ENCODE measurements around the gene NOVA1.

The NOVA1 gene

GRCh38 chr14:26424537-26424936 lies 173.3 kb downstream of the NOVA1 start:
- no peak overlapping the region for H3K4me3 ChIP-seq (ENCODE audit: low read depth, low read length)
- no peak for TF ChIP-seq CTCF (IDR thresholded peaks at IDR 0.05; ENCODE audit: control insufficient read depth, extremely low read depth, insufficient read depth)
- no peak for DNase-seq (ENCODE audit: low read depth)

GRCh38 chr14:26415618-26416123 lies 182.2 kb downstream of the NOVA1 start:
- peak; percentile 92 for DNase-seq (ENCODE audit: low read depth)
- TF ChIP-seq CTCF (IDR thresholded peaks at IDR 0.05; ENCODE audit: control insufficient read depth, extremely low read depth, insufficient read depth) = no peak

GRCh38 chr14:26414926-26415325 lies 182.9 kb downstream of the NOVA1 start:
- no peak overlapping the region for H3K4me3 ChIP-seq (ENCODE audit: low read depth, low read length)
- TF ChIP-seq CTCF (IDR thresholded peaks at IDR 0.05; ENCODE audit: control insufficient read depth, extremely low read depth, insufficient read depth) = no peak
- no peak for DNase-seq (ENCODE audit: low read depth)

More at GRCh38 chr14:26415618-26416123, 182.2 kb downstream of the NOVA1 start:
- peak overlapping the region; percentile 14 for H3K4me3 ChIP-seq (ENCODE audit: low read depth, low read length)

GRCh38 chr14:26414103-26414502 lies 183.7 kb downstream of the NOVA1 start:
- H3K4me3 ChIP-seq (ENCODE audit: low read depth, low read length) = no peak overlapping the region
- TF ChIP-seq CTCF (IDR thresholded peaks at IDR 0.05; ENCODE audit: control insufficient read depth, extremely low read depth, insufficient read depth) = no peak
- no peak for DNase-seq (ENCODE audit: low read depth)

- no peak for TF ChIP-seq CTCF (IDR thresholded peaks at IDR 0.05; ENCODE audit: control insufficient read depth, extremely low read depth, insufficient read depth)
- DNase-seq (ENCODE audit: low read depth) = no peak
Measured at GRCh38 chr14:26412421-26412820, 185.4 kb downstream of the NOVA1 start.

GRCh38 chr14:26410189-26410685 lies 187.6 kb downstream of the NOVA1 start:
- DNase-seq (ENCODE audit: low read depth) = no peak
- no peak for TF ChIP-seq CTCF (IDR thresholded peaks at IDR 0.05; ENCODE audit: control insufficient read depth, extremely low read depth, insufficient read depth)
- H3K4me3 ChIP-seq (ENCODE audit: low read depth, low read length) = no peak overlapping the region

More at GRCh38 chr14:26412421-26412820, 185.4 kb downstream of the NOVA1 start:
- H3K4me3 ChIP-seq (ENCODE audit: low read depth, low read length) = no peak overlapping the region

- TF ChIP-seq CTCF (IDR thresholded peaks at IDR 0.05; ENCODE audit: control insufficient read depth, extremely low read depth, insufficient read depth) = no peak
- DNase-seq (ENCODE audit: low read depth) = no peak
- no peak overlapping the region for H3K4me3 ChIP-seq (ENCODE audit: low read depth, low read length)
Measured at GRCh38 chr14:26404927-26405326, 192.9 kb downstream of the NOVA1 start.
